KBM-7 (cell line): Measurements from ENCODE around the gene KLF16.

Experiments used
- DNase-seq: peaks from one replicate; pipeline ENCODE4 v3.0.0-alpha.2; 2015
- in situ Hi-C: fragments of 300-500 bp; cut with MboI; formaldehyde crosslinking; loops from 2 replicates; pipeline ENCODE4 v1.14.3; 2020; ENCODE audit warnings: low sequenced_read_pairs, low pct_unique_long_range_greater_than_20kb, mixed read lengths

The KLF16 gene

DNA sequence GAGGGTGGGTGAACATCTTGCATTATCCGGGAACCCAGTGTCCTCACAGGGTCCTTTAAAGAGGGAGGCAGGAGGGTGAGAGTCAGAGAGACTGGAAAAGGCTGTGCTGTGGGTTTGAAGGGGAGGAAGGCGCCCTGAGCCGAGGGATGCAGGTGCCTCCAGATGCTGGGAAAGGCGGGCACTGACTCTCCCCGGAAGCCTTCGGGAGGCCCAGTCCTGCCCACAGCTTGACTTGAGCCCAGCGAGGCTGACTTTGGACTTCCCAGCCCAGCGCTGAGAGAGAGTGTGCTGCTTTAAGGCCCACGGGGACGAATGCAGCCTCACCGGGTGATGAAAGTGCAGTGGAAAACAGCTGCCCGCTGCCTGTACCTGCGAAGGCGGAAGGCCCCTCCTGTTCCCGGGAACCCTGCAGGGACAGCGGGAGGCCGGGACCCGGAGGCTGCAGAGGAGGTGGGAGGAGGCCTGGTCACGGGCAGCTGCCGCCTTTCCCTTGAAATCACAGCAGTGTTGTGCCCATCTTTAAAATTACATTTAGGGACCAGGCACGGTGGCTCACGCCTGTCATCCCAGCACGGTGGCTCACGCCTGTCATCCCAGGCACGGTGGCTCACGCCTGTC lies 31.2 kb downstream of the KLF16 start:
- no peak for DNase-seq
- in situ Hi-C loops: no loop called here

DNA sequence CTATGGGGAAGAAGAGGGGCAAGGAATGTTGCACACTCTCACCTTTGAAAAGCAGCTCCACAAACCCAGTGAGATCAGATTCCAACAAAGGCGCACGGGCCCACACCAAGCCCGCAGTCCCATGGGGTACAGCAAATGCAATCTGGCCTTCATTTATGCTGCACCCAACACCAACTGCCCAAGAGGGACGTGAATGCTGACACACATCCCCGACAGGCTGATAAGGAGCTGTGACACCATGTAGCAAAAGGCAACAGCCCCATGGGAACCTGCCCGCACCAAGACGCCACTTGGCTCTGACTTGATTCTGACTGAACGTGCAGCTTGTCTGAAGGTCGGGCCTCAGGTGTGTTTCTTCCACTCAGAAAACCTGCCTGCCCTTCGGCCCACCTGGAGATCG lies 32.4 kb downstream of the KLF16 start:
- in situ Hi-C loops: no loop called here
- DNase-seq: no peak

DNA sequence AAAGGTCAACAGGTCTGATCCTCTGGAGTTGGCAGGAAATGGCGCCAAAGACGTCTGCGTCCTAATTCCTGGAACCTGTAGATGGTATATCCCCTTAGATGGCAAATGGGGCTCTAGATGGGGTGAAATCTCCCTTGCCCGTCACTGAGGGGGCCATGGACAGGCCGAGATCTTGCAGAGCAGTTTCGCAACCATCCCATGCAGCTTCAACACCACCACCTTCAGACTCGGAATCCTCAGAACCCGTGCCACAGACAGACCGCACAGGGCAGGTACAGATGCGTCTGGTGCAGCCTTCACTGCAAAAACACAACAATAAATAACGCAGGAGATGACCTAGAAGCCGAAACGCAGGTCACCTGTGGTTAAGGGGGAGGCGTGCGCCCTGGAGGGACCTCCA lies 32.8 kb downstream of the KLF16 start:
- DNase-seq: no peak
- in situ Hi-C loops: no loop called here

DNA sequence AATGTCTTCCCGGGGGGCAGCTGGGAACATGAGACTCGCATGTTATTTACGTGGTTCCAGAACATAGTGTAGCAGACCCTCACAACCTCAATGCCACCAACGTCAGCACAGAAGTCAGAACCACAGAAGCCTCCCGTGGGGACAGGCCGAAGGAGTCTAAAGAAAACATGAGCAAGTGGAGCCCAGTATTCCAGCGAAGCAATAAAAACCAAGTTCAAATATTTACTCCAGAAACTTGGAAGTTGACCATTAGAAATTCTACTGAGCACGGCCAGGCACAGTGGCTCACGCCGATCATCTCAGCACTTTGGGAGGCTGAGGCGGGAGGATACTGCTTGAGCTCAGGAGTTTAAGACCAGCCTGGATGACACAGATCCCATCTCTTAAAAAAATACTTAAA lies 33.4 kb downstream of the KLF16 start:
- no peak for DNase-seq
- in situ Hi-C loops: no loop called here

DNA sequence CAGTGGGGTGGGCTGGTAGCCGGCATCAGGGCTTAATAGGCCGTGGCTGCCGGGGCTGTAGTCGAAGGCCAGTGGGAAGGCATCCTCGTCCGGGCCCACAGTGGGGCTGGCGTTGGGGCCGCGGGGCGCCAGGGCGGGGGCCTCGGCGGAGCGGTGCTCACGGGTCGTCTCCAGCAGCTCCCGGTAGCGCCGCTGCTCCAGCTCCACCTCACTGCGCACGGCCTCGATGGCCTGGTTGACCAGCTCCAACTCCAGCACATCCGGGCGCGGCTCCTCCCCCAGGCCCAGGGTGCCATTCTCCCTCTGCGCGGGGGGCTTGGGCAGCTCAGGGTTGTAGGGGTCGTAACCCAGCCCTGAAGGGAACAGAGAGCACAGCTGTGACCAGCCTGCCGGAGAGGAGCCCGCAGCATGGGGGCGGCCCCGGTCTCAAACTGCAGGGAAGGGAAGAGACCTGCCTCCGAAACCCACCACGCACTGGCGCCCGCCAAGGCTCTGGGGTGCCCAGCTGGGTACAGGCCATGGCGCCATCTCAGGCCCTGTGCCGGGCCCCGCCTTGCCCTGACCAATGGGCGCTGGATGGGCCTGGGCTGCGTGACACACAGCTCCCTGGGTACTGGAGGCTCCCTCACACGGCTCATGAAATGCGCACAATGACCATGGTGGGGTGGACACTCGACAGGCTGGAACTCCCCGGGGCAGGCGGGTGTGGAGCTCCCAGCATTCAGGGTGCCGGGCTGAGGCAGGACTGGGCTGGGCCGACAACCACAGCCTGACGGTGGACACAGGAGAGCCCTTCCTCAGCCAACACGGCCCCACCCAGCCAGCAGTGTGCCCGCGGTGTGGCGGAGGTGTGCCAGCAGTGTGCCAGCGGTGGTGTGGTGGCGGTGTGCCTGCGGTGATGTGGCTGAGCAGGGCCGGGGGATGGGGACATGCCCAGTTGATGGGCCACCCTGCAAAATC lies 34.8 kb downstream of the KLF16 start:
- DNase-seq: no peak
- in situ Hi-C loops: no loop called here

DNA sequence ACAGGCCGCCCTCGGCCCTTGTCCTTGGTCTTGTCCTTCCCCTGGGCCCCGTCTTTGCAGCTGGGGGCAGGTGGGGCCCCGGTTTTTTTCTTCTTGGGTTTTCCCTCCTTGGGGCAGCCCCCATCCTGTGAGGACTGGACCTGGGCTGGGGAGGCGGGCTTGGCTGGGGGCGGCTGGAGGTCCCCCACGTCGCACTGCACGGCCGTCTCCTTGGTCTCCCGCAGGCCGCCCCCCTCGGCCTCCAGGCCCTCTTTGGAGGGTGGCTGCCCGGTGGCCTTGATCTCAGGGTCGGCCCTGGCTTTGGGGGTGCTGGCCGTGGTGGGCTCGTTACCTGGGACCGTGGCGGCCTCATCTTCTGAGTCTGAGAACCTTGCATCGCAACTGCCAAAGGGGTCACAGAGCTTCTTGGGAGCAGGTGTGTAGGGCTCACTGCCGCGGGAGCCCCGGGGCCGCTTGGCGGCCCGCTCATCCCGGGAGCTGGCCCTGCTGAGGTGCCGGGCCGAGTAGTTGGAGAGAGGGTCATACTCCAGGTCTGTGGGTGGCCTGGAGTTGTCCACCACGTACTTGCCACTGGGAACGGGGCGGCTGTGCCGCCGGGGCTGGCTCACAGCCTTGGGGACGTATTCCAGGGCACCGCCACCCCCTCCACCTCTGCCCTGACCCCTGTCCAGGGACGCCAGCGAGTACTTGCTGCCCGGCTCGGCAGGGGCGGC lies 35.7 kb downstream of the KLF16 start:
- DNase-seq: no peak
- in situ Hi-C loops: no loop called here

DNA sequence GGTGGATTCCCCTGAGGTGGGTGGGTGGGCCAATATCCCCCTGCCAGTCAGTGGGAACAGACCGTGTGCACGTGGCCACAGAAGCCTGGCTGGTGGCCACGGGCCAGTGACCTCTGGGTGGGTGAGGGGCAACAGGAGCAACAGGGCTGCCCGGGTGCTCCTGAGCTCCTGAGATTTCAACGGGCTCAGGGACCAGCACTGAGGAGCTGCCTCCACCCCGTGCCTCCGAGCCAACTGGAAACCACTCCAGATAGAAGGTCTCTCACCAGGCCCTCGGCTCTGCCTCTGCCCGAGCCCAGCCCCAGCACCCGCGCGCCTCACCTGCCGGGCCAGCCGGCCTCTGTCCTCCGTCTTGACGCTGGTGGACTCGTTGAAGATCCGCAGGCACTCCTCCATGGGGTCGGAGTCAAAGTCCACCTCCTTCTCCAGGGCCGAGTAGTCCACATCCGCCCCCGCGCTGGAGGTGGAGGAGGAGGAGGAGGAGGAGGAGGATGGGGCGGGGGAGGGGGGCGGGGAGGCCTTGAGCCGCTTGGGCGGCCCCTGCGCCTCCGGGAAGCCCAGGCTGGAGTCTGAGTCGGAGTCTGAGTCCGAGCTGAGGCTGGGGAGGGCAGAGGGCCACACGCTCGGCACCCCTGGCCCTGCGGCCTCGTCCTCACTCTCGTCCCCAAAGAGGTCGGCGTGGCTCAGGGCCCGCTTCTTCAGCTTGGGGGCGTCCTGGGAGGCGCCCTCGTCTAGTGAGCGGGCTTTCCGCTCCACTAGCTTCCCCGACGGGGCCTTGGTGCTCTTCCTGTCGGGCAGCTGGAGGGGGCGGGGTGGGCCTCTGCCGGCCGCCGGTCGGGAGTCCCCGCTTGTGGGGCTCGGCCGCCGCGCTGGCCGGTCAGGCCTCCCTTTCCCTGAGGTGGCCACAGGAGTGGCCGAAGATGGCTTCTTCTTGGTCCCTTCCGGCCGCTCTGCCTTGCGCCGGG lies 36.5 kb downstream of the KLF16 start:
- no peak for DNase-seq
- in situ Hi-C loops: no loop called here

DNA sequence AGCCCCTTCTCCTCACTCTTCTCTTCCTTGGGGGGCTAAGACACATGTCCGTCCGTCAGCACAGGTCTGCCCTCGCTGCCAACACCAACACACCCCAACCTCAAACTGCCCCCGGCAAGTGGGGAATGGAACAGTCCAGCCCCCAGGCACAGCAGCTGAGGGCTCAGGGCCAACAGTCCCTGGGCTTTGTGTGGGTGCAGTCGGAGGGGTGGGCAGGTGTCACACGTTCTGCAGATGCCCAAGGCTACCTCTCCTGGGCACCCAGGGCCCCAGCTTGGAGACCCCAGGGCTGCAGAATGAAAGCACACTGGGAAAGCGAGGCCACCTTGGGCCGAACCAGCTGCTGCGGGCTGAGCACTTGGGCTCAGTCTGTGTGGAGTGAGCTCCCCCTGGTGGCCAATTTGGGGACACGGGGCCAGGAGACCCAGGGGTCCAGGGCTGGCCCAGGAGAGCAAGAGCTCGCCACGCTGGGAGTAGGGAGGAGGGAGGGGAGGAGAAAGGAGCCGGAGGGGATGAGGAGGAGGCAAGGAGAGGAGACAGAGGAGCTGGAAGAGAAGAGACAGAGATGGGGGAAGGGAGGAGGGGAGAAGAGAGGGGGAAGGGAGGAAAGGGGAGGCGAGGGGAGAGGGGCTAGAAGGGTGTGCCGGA lies 37.3 kb downstream of the KLF16 start:
- peak; percentile 70 for DNase-seq
- in situ Hi-C loops: no loop called here

DNA sequence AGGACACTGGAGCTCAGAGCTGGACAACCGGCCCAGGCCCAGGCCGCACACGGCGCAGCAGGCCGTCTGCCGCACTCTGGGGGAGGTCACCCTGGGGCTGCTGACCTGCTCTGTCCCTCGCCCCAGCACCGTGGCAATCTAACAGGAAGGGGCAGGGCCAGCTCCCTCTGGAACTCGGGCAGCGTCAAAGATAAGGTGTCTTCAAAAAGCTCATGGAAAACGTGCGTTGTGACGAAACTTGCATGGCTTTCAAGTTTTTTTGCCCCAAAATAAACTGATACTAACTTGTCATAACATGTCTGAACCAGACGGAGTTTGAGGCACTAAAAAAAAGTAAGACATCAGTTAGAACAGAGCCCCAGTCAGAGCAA lies 39.1 kb downstream of the KLF16 start:
- DNase-seq: no peak
- in situ Hi-C loops: no loop called here

DNA sequence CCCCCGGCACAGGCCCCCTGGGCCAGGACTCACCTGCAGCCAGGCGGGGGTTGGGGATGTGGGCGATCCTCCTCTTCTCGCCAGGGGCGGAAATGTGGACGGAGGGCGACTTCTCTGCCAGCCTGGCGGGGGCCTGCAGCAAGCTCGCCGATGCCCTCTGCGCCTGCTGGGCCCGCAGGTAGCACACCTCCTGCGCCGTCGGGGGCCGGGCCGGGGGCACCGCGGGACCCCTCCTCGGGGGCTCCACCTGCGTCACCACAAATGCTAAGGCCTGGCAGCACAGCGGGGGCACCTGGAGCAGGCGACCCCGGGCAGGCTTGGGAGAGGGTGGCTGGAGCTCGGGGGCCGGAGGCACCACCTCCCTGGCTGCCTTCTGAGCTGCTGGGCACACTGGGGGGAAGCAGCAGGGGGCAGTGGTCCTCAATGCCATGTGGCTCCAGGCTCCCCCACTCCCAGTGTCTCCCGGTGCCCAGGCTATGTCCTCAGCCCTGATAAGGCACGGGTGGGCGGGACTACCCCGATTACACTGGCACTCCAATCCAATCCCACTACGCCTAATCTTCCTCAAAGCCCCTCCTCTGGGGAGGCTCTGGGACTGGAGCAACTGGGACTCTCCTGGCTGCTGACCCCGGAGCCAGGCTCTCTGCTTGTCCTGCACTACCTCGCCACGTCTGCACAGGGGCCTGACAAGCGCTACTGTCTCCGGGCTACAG lies 39.7 kb downstream of the KLF16 start:
- no peak for DNase-seq

DNA sequence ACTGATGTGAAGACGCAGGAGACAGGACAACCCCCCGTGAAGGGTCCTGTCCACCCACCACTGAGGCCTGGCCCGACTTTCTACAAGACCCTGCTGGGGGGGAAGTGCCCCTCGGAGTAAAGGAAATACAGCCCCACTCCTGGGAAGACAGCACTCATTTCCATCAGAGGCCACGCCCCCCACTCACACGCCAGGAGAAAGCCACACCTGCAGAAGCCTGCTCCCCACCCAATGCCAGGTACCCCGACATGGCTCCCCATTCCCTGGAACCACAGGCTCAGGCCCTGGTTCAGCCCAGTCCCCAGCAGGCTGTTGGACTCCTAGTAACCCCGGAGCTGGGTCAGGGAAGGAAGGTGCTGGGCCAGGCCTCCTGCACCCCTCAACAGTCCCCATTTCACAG lies 40.4 kb downstream of the KLF16 start:
- no peak for DNase-seq
- in situ Hi-C loops: no loop called here

More for the DNA sequence above, 39.7 kb downstream of the KLF16 start:
- in situ Hi-C loops: no loop called here

DNA sequence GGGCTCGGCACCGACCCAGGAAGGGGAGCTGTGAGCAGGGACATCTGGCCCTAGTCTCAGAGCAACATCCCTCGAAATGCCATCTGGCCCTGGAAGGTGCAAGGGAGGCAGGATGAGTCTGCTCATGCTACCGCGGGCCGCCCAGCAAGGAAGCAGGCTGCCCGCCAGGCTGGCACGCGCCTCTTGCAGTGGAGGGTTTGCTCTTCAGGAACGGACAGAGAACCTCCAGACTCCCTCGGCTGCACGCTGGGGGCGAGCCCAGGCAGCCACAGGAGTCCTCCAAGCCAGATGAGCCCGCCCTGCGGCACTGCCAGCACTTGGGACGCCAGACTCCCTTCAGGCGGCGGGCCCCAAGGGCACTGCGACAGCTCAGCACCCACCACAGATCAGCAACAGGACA lies 41.2 kb downstream of the KLF16 start:
- in situ Hi-C loops: no loop called here
- no peak for DNase-seq

DNA sequence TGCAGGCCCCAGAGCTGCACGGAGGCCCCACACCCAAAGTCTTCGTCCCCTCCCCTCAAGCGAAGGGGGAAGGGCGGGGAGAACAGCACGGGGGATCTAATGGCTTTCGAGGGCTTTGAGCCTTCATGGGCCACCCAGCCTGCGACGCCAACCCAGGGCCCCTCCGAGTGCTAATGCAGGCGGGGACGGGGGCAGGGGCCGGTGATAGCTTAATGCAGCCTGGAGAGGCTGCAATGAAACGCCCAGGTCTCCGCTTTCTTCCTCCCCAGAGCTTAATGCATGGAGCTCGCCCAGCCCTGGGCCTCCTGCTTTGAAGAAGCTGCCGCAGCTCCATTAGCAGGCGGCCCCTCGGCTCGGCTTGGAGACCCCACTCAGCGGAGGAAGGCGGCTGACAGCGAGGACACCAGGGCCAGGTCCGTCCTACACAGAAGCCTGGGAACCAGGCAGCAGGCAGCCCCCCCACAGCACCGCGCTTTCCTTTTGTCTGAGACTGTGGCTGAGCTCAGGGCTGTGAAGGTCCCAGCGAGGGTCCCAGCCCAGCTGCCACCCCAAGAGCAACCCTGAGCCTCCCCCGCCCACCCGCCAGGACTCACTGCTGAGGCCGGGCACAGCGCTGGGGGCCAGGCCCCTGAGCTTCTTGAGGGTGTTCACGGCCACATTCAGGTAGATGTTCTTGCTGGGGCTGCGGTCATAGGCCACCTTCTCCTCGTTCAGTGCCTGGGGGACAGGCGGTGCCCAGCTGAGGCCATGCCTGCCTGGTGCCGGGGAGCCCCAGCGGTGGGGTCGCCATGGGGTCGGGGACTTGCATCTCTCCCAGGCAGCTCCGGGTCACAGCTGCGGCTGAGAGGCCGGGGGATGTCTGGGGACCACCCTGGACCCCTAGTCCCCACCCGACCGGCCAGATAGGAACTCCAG lies 43.8 kb downstream of the KLF16 start:
- in situ Hi-C loops: no loop called here
- DNase-seq: no peak

DNA sequence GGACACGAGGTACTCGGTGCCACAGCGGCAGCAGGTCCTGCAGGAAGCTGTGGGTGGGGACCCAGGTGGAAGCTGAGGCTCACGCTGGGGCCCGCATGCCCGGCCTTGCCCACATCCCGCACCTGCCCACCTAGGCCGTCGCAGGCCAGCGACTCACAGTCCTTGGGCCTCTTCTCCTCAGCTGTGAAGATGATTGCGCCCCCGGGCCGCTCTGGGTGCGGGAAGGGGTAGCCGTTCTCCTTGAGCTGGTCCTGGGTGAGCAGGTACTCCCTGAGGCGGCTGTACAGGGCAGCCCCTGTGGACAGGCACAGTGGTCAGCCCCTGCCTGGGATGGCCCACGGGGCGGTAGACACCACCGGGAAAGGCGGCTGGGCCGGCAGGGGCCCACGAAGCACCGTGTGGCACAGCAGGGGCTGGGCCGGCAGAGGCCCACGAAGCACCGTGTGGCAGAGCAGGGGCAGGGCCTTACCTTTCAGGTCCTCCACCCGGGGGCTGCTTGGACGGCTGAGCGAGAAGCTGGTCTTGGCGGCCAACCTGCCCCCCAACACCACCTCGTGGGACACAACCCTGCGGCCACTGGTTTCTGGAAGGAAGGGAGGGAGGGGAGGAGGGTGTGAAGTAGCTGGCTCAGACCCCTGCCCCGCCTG lies 44.7 kb downstream of the KLF16 start:
- no peak for DNase-seq
- in situ Hi-C loops: no loop called here

DNA sequence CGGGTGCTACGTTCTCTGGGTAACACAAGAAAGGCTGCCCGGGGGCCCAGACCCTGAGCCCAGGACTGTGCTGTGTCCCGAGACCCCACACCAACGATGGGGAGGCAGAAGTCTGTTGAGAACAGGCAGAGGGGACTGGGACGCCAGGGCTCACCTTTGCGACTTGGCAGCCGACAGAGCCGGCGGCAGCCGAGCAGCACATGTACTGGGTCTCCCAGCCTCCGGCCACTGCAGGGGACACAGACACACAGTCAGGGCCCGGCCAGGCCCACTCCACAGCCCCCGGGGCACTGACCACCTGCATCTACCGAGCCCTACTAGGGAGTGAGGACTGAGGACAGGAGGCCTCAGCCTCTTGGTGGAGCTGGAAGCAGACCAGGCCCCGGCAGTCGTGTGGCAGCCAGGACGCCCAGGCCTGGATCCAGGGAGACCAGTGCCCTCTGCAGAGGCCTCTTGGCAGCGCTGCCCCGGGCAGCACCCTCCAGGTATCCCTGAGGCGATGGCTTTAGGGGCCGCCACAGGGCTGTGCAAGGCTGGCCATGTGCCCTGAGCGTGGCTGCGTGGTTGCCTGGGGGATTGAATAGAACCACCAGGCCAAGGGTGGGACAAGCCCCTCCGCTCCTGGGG lies 45.7 kb downstream of the KLF16 start:
- in situ Hi-C loops: no loop called here
- no peak for DNase-seq
